Adrenal gland (tissue), 12 donors: Measurements from ENCODE around the gene MAGI1. TPM values are rescaled to one million over a fixed set of nuclear protein-coding genes. Genes with fewer than 3 reads are reported as not detected.

Source experiments
- DNase-seq, 7 donors: peaks; one replicate each; pipeline ENCODE4 v3.0.0-alpha.2; 2019 to 2020
- H3K27ac ChIP-seq, 5 donors: fragments of 200-600 bp; sonication (generic) in 4 of 5; 1 replicate in 3 of 5; 2 replicates in 2 of 5; pipeline versions ENCODE4 v1.5.1 to v1.8.0; 2016 to 2020; ENCODE audit warnings: mild to moderate bottlenecking in 1 of 5
- H3K27me3 ChIP-seq: fragments of 200-600 bp; 2 replicates; pipeline ENCODE4 v1.8.0; 2021
- H3K36me3 ChIP-seq, 2 donors: fragments of 200-600 bp; replicated peaks in 1 of 2; 1 replicate in 1 of 2; 2 replicates in 1 of 2; pipeline versions ENCODE4 v1.5.1 to v1.8.0; 2018 to 2022
- H3K4me1 ChIP-seq, 2 donors: fragments of 200-600 bp; replicated peaks in 1 of 2; 1 replicate in 1 of 2; 2 replicates in 1 of 2; pipeline versions ENCODE4 v1.5.1 to v1.8.0; 2018 to 2021
- H3K4me3 ChIP-seq, 4 donors: fragments of 200-600 bp; sonication (generic) in 3 of 4; one replicate each; pipeline ENCODE4 v1.5.1; 2016 to 2018
- H3K9me3 ChIP-seq, 3 donors: fragments of 200-600 bp; sonication (generic) in 1 of 3; replicated peaks in 1 of 3; 1 replicate in 2 of 3; 2 replicates in 1 of 3; pipeline versions ENCODE4 v1.5.1 to v1.8.0; 2016 to 2021
- CTCF ChIP-seq, 6 experiments: fragments of 450-650 bp in 4 of 6; fragments of 200-600 bp in 2 of 6; sonication (generic) in 1 of 6; IDR thresholded peaks; 1 replicate in 5 of 6; 2 replicates in 1 of 6; pipeline versions ENCODE4 v1.5.1 to v1.8.0; 2016 to 2021; ENCODE audit warnings: antibody characterized with exemption in 6 of 6, mild to moderate bottlenecking in 2 of 6, moderate library complexity in 1 of 6
- POLR2A ChIP-seq, 2 donors: fragments of 450-650 bp; IDR thresholded peaks; one replicate each; pipeline ENCODE4 v1.6.1; 2017; ENCODE audit warnings: antibody characterized with exemption in 2 of 2, mild to moderate bottlenecking in 2 of 2, moderate library complexity in 1 of 2
- WGBS, 4 donors: extraction: QIAGEN DNeasy Blood & Tissue Kit in 2 of 4; methylation state at CpG; one replicate each; pipeline versions ENCODE4 v1.1.5 to v1.1.7; 2013 to 2017; 5-methylcytosine and 5-hydroxymethylcytosine counted together
- intact Hi-C, 2 donors: fragments of 100-400 bp; cut with DNase I; formaldehyde crosslinking; loops; one replicate each; pipeline versions ENCODE4 v1.14.1 to v1.15.0; 2022 to 2023
- polyA plus RNA-seq, 3 donors: library from polyadenylated mRNA; stranded (reverse); fragments of 200-250 nt in 2 of 3; fragments of 350-450 nt in 1 of 3; fragmentation: Illumina TruSeq in 1 of 3; extraction: RNeasy Lipid Tissue Mini Kit (QIAGEN cat#74804) in 1 of 3; gene quantifications; one replicate each; pipeline ENCODE4 v1.2.3, GENCODE V29; 2013 to 2014
- total RNA-seq, 9 donors: library from RNA; depleted of rRNA in 4 of 9; stranded (reverse); fragments of >200 nt in 4 of 9; fragments of 120-200 nt in 1 of 9; fragmentation: NEBNext Ultra II Directional in 1 of 9; extraction: Animal tissue kit (Norgen Biotek cat#: 25700) in 1 of 9; gene quantifications; one replicate each; pipeline versions ENCODE4 v1.1.0 to v1.2.4, GENCODE V29; 2013 to 2023
- donor health status: healthy with polysubstance abuse.
- donor health status: Bipolar disorder and iron deficiency.
- donor health status: DM: yes; HTN: yes; CAD: no.
- donor health status: DM: no; HTN: no; CAD: no.
- donor health status: DM: no; HTN: no; CAD: no.
- donor health status: DM: yes; HTN: yes; CAD: no.

Gene MAGI1
- total and polyA plus RNA-seq, 12 donors, result 4.8 to 31.6 (median 18.5) TPM

GRCh38 chr3:65993134-65993900 is 45.4 kb downstream of the MAGI1 start:
- Histone ChIP-seq H3K9me3 (no peaks in the 10 kb centered on the region), H3K36me3 (no peaks in the 10 kb centered on the region), H3K4me3 (no peak overlapping the region), H3K27ac (no peak overlapping the region), H3K27me3 (no peaks in the 10 kb centered on the region), H3K4me1 (peaks cover 0 to 9% of the 10 kb centered on the region in 2 donors)
- TF ChIP-seq POLR2A (IDR thresholded peaks at IDR 0.05) (no peak), CTCF (IDR thresholded peaks at IDR 0.05) (no peak)
- no peak for DNase-seq
- intact Hi-C loops, result no loop called here
- WGBS, 4 donors, result 94 to 100% (median 98%) methylated on average over 1 of the region's 1 CpG

GRCh38 chr3:65992106-65992505 is 46.6 kb downstream of the MAGI1 start:
- H3K4me3 ChIP-seq, result no peak overlapping the region

GRCh38 chr3:65988411-65989180 is 50.1 kb downstream of the MAGI1 start:
- Histone ChIP-seq H3K9me3 (no peaks in the 10 kb centered on the region), H3K27me3 (no peaks in the 10 kb centered on the region), H3K4me3 (no peak overlapping the region), H3K4me1 (no peaks in the 10 kb centered on the region), H3K36me3 (no peaks in the 10 kb centered on the region), H3K27ac (no peak overlapping the region)
- TF ChIP-seq CTCF (IDR thresholded peaks at IDR 0.05) (no peak), POLR2A (IDR thresholded peaks at IDR 0.05) (no peak)
- intact Hi-C loops, result no loop called here
- no peak for DNase-seq
- WGBS, 4 donors, result 90 to 92% (median 90%) methylated on average over 5 of the region's 5 CpGs

More at GRCh38 chr3:65992106-65992505, 46.6 kb downstream of the MAGI1 start:
- intact Hi-C loops, result no loop called here
- Histone ChIP-seq H3K27ac (no peak overlapping the region), H3K27me3 (no peaks in the 10 kb centered on the region), H3K36me3 (no peaks in the 10 kb centered on the region), H3K9me3 (no peaks in the 10 kb centered on the region), H3K4me1 (peaks cover 0 to 9% of the 10 kb centered on the region in 2 donors)
- TF ChIP-seq POLR2A (IDR thresholded peaks at IDR 0.05), result no peak
- no peak for TF ChIP-seq CTCF (IDR thresholded peaks at IDR 0.05)
- no peak for DNase-seq
- WGBS, 4 donors, result 84 to 93% (median 91%) methylated on average over 1 of the region's 1 CpG

GRCh38 chr3:65986285-65986684 is 52.4 kb downstream of the MAGI1 start:
- H3K36me3 ChIP-seq, result no peaks in the 10 kb centered on the region
- no peak overlapping the region for H3K27ac ChIP-seq
- no peak overlapping the region for H3K4me3 ChIP-seq
- no peaks in the 10 kb centered on the region for H3K27me3 ChIP-seq
- no peak for DNase-seq
- intact Hi-C loops, result no loop called here
- H3K4me1 ChIP-seq, result no peaks in the 10 kb centered on the region
- no peak for TF ChIP-seq CTCF (IDR thresholded peaks at IDR 0.05)
- no peak for TF ChIP-seq POLR2A (IDR thresholded peaks at IDR 0.05)
- WGBS, 4 donors, result 93 to 96% (median 95%) methylated on average over 4 of the region's 4 CpGs
- H3K9me3 ChIP-seq, result no peaks in the 10 kb centered on the region
